Endodermal cell (in vitro differentiated cells): Measurements from ENCODE around the gene SEPTIN5. TPM values are rescaled to one million over a fixed set of nuclear protein-coding genes. Genes with fewer than 3 reads are reported as not detected.
A peak's percentile ranks its signal among the peaks of the same experiment; 100 is the strongest.

Source experiments
- DNase-seq: peaks from one replicate; pipeline ENCODE4 v3.0.0-alpha.2; 2017
- H3K27ac ChIP-seq: 2 replicates; pipeline ENCODE4 v1.5.1; 2013; ENCODE audit warnings: mild to moderate bottlenecking, low read depth, low read length, moderate library complexity
- H3K27me3 ChIP-seq: 2 replicates; pipeline ENCODE4 v1.6.1; 2013; ENCODE audit warnings: mild to moderate bottlenecking, low read length, moderate library complexity; ENCODE audit not compliant: insufficient read depth, control insufficient read depth, poor library complexity, severe bottlenecking
- H3K36me3 ChIP-seq: 2 replicates; pipeline ENCODE4 v1.7.0; 2013; ENCODE audit warnings: mild to moderate bottlenecking, low read length, moderate library complexity; ENCODE audit not compliant: control insufficient read depth, insufficient read depth
- H3K4me1 ChIP-seq: one replicate; pipeline ENCODE4 v1.7.0; 2013; ENCODE audit warnings: low read length; ENCODE audit not compliant: control insufficient read depth, insufficient read depth
- H3K4me3 ChIP-seq: 2 replicates; pipeline ENCODE4 v1.5.1; 2013; ENCODE audit warnings: mild to moderate bottlenecking, low read length, moderate library complexity
- H3K9ac ChIP-seq: 2 replicates; pipeline ENCODE4 v1.6.1; 2013; ENCODE audit warnings: mild to moderate bottlenecking, low read length, moderate library complexity; ENCODE audit not compliant: poor library complexity, severe bottlenecking; ENCODE audit errors: extremely low read depth
- H3K9me3 ChIP-seq: 2 replicates; pipeline ENCODE4 v1.6.1; 2013; ENCODE audit warnings: mild to moderate bottlenecking, low read length, moderate library complexity; ENCODE audit not compliant: control insufficient read depth
- H3K27ac Mint-ChIP-seq: 2 replicates; pipeline ENCODE4 v1.8.0; 2020; ENCODE audit warnings: mixed read lengths
- H3K27me3 Mint-ChIP-seq: 2 replicates; pipeline ENCODE4 v1.8.0; 2021; ENCODE audit warnings: mild to moderate bottlenecking, mixed read lengths; ENCODE audit not compliant: insufficient read depth
- H3K36me3 Mint-ChIP-seq: 2 replicates; pipeline ENCODE4 v1.8.0; 2020; ENCODE audit warnings: low read depth, mixed read lengths
- H3K4me1 Mint-ChIP-seq: 2 replicates; pipeline ENCODE4 v1.8.0; 2020; ENCODE audit warnings: mixed read lengths
- H3K4me3 Mint-ChIP-seq: 2 replicates; pipeline ENCODE4 v1.8.0; 2020; ENCODE audit warnings: mild to moderate bottlenecking, moderate library complexity, mixed read lengths
- H3K9me3 Mint-ChIP-seq: 2 replicates; pipeline ENCODE4 v1.8.0; 2020; ENCODE audit warnings: mild to moderate bottlenecking, mixed read lengths
- CTCF ChIP-seq: fragments of 200-600 bp; sonication (generic); conservative IDR thresholded peaks from 2 replicates; pipeline ENCODE4 v1.5.0; 2021; ENCODE audit warnings: antibody characterized with exemption, mild to moderate bottlenecking
- WGBS, 2 experiments: methylation state at CpG; one replicate each; pipeline versions ENCODE4 v1.1.5 to v1.1.7; 2013; ENCODE audit warnings: missing lambda C conversion rate in 2 of 2, mixed read lengths in 1 of 2; ENCODE audit not compliant: insufficient coverage in 1 of 2, insufficient read length in 1 of 2; 5-methylcytosine and 5-hydroxymethylcytosine counted together
- total RNA-seq, 2 donors: library from RNA; stranded (reverse); fragmentation: NEBNext Ultra II Directional in 1 of 2; extraction: Animal tissue kit (Norgen Biotek cat#: 25700) in 1 of 2; gene quantifications; 2 replicates in 1 of 2; 3 replicates in 1 of 2; pipeline ENCODE4 v1.2.1, GENCODE V29; 2021

Gene SEPTIN5
- total RNA-seq, 2 donors from 2014 or later = 9.8 to 20.0 TPM

GRCh38 chr22:19731361-19732135, 17.2 kb downstream of the SEPTIN5 start:
- H3K9me3 Mint-ChIP-seq = no peaks in the 10 kb centered on the region
- H3K27ac Mint-ChIP-seq = no peak overlapping the region
- no peaks in the 10 kb centered on the region for H3K4me1 Mint-ChIP-seq
- Histone ChIP-seq H3K9ac (no peak overlapping the region), H3K4me1 (no peaks in the 10 kb centered on the region), H3K27me3 (peaks cover 38% of the 10 kb centered on the region), H3K4me3 (no peak overlapping the region), H3K36me3 (no peaks in the 10 kb centered on the region), H3K9me3 (no peaks in the 10 kb centered on the region), H3K27ac (no peak overlapping the region)
- H3K36me3 Mint-ChIP-seq = no peaks in the 10 kb centered on the region
- H3K4me3 Mint-ChIP-seq = peak overlapping the region; percentile 39
- H3K27me3 Mint-ChIP-seq = peaks cover 32% of the 10 kb centered on the region
- DNase-seq = no peak
- 88 to 89% methylated on average over 9 to 21 of the region's 21 CpGs for WGBS, 2 experiments
- no peak for TF ChIP-seq CTCF

- Mint-ChIP-seq H3K27me3 (peaks cover 22% of the 10 kb centered on the region), H3K4me1 (no peaks in the 10 kb centered on the region), H3K36me3 (no peaks in the 10 kb centered on the region), H3K27ac (no peak overlapping the region), H3K9me3 (no peaks in the 10 kb centered on the region), H3K4me3 (no peak overlapping the region)
- 91 to 94% methylated on average over 5 to 10 of the region's 10 CpGs for WGBS, 2 experiments
- Histone ChIP-seq H3K36me3 (no peaks in the 10 kb centered on the region), H3K4me3 (no peak overlapping the region), H3K27ac (no peak overlapping the region), H3K9ac (no peak overlapping the region), H3K4me1 (no peaks in the 10 kb centered on the region), H3K27me3 (peaks cover 28% of the 10 kb centered on the region), H3K9me3 (no peaks in the 10 kb centered on the region)
- DNase-seq = no peak
- TF ChIP-seq CTCF = no peak
Observed at GRCh38 chr22:19732403-19733113, 18.3 kb downstream of the SEPTIN5 start.

- Histone ChIP-seq H3K36me3 (no peaks in the 10 kb centered on the region), H3K9ac (no peak overlapping the region), H3K27ac (no peak overlapping the region), H3K27me3 (peaks cover 16% of the 10 kb centered on the region), H3K4me1 (peaks cover 2% of the 10 kb centered on the region), H3K9me3 (no peaks in the 10 kb centered on the region), H3K4me3 (no peak overlapping the region)
- H3K9me3 Mint-ChIP-seq = no peaks in the 10 kb centered on the region
- no peak for DNase-seq
- H3K36me3 Mint-ChIP-seq = no peaks in the 10 kb centered on the region
- peaks cover 10% of the 10 kb centered on the region for H3K27me3 Mint-ChIP-seq
- 85 to 87% methylated on average over 2 to 5 of the region's 5 CpGs for WGBS, 2 experiments
- H3K27ac Mint-ChIP-seq = no peak overlapping the region
- TF ChIP-seq CTCF = no peak
- H3K4me3 Mint-ChIP-seq = no peak overlapping the region
- H3K4me1 Mint-ChIP-seq = no peaks in the 10 kb centered on the region
Observed at GRCh38 chr22:19733755-19734154, 19.5 kb downstream of the SEPTIN5 start.
